Lower lobe of right lung (tissue), 2 donors: ENCODE data around the gene NEDD9. TPM values are rescaled to one million over a fixed set of nuclear protein-coding genes. Genes with fewer than 3 reads are reported as not detected.

Experiments used
- ATAC-seq, 2 donors: fragments of 200-7000 bp; cut with Tn5 transposase; one replicate each; pipeline ENCODE4 v1.9.1; 2020 to 2022; ENCODE audit warnings: mild to moderate bottlenecking in 2 of 2, moderate library complexity in 2 of 2
- DNase-seq: peaks from one replicate; pipeline ENCODE4 v3.0.0-alpha.2; 2020
- H3K27ac ChIP-seq: fragments of 200-600 bp; one replicate; pipeline ENCODE4 v1.8.0; 2022
- H3K27me3 ChIP-seq: fragments of 200-600 bp; one replicate; pipeline ENCODE4 v1.8.0; 2022; ENCODE audit warnings: low read depth
- H3K36me3 ChIP-seq: fragments of 200-600 bp; one replicate; pipeline ENCODE4 v1.8.0; 2022; ENCODE audit warnings: mild to moderate bottlenecking
- H3K4me1 ChIP-seq: fragments of 200-600 bp; one replicate; pipeline ENCODE4 v1.8.0; 2022
- H3K4me3 ChIP-seq: fragments of 200-600 bp; one replicate; pipeline ENCODE4 v1.8.0; 2022; ENCODE audit warnings: mild to moderate bottlenecking
- H3K9me3 ChIP-seq: fragments of 200-600 bp; one replicate; pipeline ENCODE4 v1.8.0; 2022
- CTCF ChIP-seq: fragments of 200-600 bp; IDR thresholded peaks from one replicate; pipeline ENCODE4 v1.8.0; 2022; ENCODE audit warnings: antibody characterized with exemption, mild to moderate bottlenecking
- intact Hi-C: fragments of 100-400 bp; cut with DNase I; formaldehyde crosslinking; loops from one replicate; pipeline ENCODE4 v1.11.0; 2022
- total RNA-seq: library from RNA; stranded (reverse); fragmentation: NEBNext Ultra II Directional; extraction: Animal tissue kit (Norgen Biotek cat#: 25700); gene quantifications from one replicate; pipeline ENCODE4 v1.2.1, GENCODE V29; 2021
- donor health status: DM: no; HTN: yes; CAD: no; lungs with severe emphysema.

The NEDD9 gene
- total RNA-seq, 1 donor from 2014 or later: 127 TPM

GRCh38 chr6:11200356-11200755 lies 32.1 kb downstream of the NEDD9 start:
- ATAC-seq: no peak
- TF ChIP-seq CTCF: no peak
- no peak for DNase-seq
- Histone ChIP-seq H3K27ac (peak overlapping the region; percentile 39), H3K4me1 (peaks cover 86% of the 10 kb centered on the region), H3K36me3 (peaks cover 70% of the 10 kb centered on the region), H3K27me3 (no peaks in the 10 kb centered on the region), H3K9me3 (no peaks in the 10 kb centered on the region), H3K4me3 (no peak overlapping the region)
- intact Hi-C loops: no loop called here

GRCh38 chr6:11198663-11199603 lies 33.5 kb downstream of the NEDD9 start:
- H3K27me3 ChIP-seq: no peaks in the 10 kb centered on the region
- H3K9me3 ChIP-seq: no peaks in the 10 kb centered on the region
- H3K36me3 ChIP-seq: peaks cover 61% of the 10 kb centered on the region
- ATAC-seq (no peak), DNase-seq (no peak)
- TF ChIP-seq CTCF: no peak
- peaks cover 96% of the 10 kb centered on the region for H3K4me1 ChIP-seq
- no peak overlapping the region for H3K4me3 ChIP-seq
- intact Hi-C loops: no loop called here
- H3K27ac ChIP-seq: peak overlapping the region; percentile 56

GRCh38 chr6:11197850-11198249 lies 34.6 kb downstream of the NEDD9 start:
- peaks cover 94% of the 10 kb centered on the region for H3K4me1 ChIP-seq
- intact Hi-C loops: no loop called here
- ATAC-seq: no peak
- H3K27ac ChIP-seq: peak overlapping the region; percentile 47
- no peaks in the 10 kb centered on the region for H3K27me3 ChIP-seq
- H3K4me3 ChIP-seq: no peak overlapping the region
- no peak for TF ChIP-seq CTCF
- DNase-seq: no peak
- H3K9me3 ChIP-seq: no peaks in the 10 kb centered on the region
- H3K36me3 ChIP-seq: peaks cover 64% of the 10 kb centered on the region

GRCh38 chr6:11197175-11197536 lies 35.3 kb downstream of the NEDD9 start:
- TF ChIP-seq CTCF: no peak
- Histone ChIP-seq H3K27me3 (no peaks in the 10 kb centered on the region), H3K4me1 (peaks cover 88% of the 10 kb centered on the region), H3K36me3 (peaks cover 69% of the 10 kb centered on the region), H3K9me3 (no peaks in the 10 kb centered on the region), H3K4me3 (no peak overlapping the region), H3K27ac (peak overlapping the region; percentile 47)
- ATAC-seq: no peak
- intact Hi-C loops: no loop called here
- no peak for DNase-seq

GRCh38 chr6:11196511-11197174 lies 35.8 kb downstream of the NEDD9 start:
- Histone ChIP-seq H3K27ac (peak overlapping the region; percentile 47), H3K9me3 (no peaks in the 10 kb centered on the region), H3K4me1 (peaks cover 82% of the 10 kb centered on the region), H3K36me3 (peaks cover 74% of the 10 kb centered on the region), H3K4me3 (no peak overlapping the region), H3K27me3 (no peaks in the 10 kb centered on the region)
- ATAC-seq (no peak), DNase-seq (no peak)
- intact Hi-C loops: no loop called here
- no peak for TF ChIP-seq CTCF
